Activated CD4-positive, alpha-beta T cell treated with anti-CD3 and anti-CD28 coated beads for 1 hour (primary cell): ENCODE results near the gene MGAT5.

Experiments used
- DNase-seq: peaks from one replicate; pipeline ENCODE4 v3.0.0-alpha.2; 2020

Gene MGAT5

GRCh38 chr2:134370655-134371445 lies 117.0 kb downstream of the MGAT5 start:
- no peak for DNase-seq

GRCh38 chr2:134372141-134372540 lies 118.3 kb downstream of the MGAT5 start:
- DNase-seq = no peak

GRCh38 chr2:134372611-134373131 lies 118.8 kb downstream of the MGAT5 start:
- DNase-seq = no peak

- DNase-seq = no peak
Observed at GRCh38 chr2:134375935-134376334, 122.1 kb downstream of the MGAT5 start.

GRCh38 chr2:134377730-134378129 lies 123.9 kb downstream of the MGAT5 start:
- DNase-seq = no peak

GRCh38 chr2:134379293-134379692 lies 125.4 kb downstream of the MGAT5 start:
- no peak for DNase-seq

- DNase-seq = no peak
Observed at GRCh38 chr2:134379722-134380121, 125.8 kb downstream of the MGAT5 start.

GRCh38 chr2:134381141-134381540 lies 127.3 kb downstream of the MGAT5 start:
- DNase-seq = no peak

- DNase-seq = no peak
Observed at GRCh38 chr2:134384131-134384530, 130.3 kb downstream of the MGAT5 start.

- no peak for DNase-seq
Observed at GRCh38 chr2:134385195-134385594, 131.3 kb downstream of the MGAT5 start.

- DNase-seq = no peak
Observed at GRCh38 chr2:134386310-134386709, 132.4 kb downstream of the MGAT5 start.

GRCh38 chr2:134389381-134389780 lies 135.5 kb downstream of the MGAT5 start:
- DNase-seq = no peak

- no peak for DNase-seq
Observed at GRCh38 chr2:134391751-134392160, 137.9 kb downstream of the MGAT5 start.

- DNase-seq = no peak
Observed at GRCh38 chr2:134392442-134393074, 138.7 kb downstream of the MGAT5 start.

GRCh38 chr2:134393075-134393461 lies 139.2 kb downstream of the MGAT5 start:
- no peak for DNase-seq

- no peak for DNase-seq
Observed at GRCh38 chr2:134395779-134396178, 141.9 kb downstream of the MGAT5 start.

GRCh38 chr2:134396493-134396892 lies 142.6 kb downstream of the MGAT5 start:
- no peak for DNase-seq

GRCh38 chr2:134397146-134397896 lies 143.4 kb downstream of the MGAT5 start:
- DNase-seq = no peak

- no peak for DNase-seq
Observed at GRCh38 chr2:134398300-134398699, 144.4 kb downstream of the MGAT5 start.

- DNase-seq = no peak
Observed at GRCh38 chr2:134399096-134399495, 145.2 kb downstream of the MGAT5 start.

- DNase-seq = no peak
Observed at GRCh38 chr2:134401081-134401497, 147.2 kb downstream of the MGAT5 start.

GRCh38 chr2:134401789-134402188 lies 147.9 kb downstream of the MGAT5 start:
- no peak for DNase-seq

GRCh38 chr2:134402410-134402809 lies 148.5 kb downstream of the MGAT5 start:
- DNase-seq = no peak
